Tibial nerve (tissue), 4 donors: ENCODE results near the gene SULF2. TPM values are rescaled to one million over a fixed set of nuclear protein-coding genes. Genes with fewer than 3 reads are reported as not detected.

Source experiments
- DNase-seq, 2 donors: peaks; one replicate each; pipeline ENCODE4 v3.0.0-alpha.2; 2019; ENCODE audit warnings: low spot score in 2 of 2
- H3K27ac ChIP-seq, 4 donors: fragments of 200-600 bp; sonication (generic) in 3 of 4; one replicate each; pipeline ENCODE4 v1.5.1; 2017 to 2019; ENCODE audit warnings: mild to moderate bottlenecking in 1 of 4
- H3K27me3 ChIP-seq, 2 donors: fragments of 200-600 bp; sonication (generic) in 1 of 2; one replicate each; pipeline versions ENCODE4 v1.5.1 to v1.6.0; 2017 to 2019
- H3K36me3 ChIP-seq, 3 donors: fragments of 200-600 bp; sonication (generic); one replicate each; pipeline ENCODE4 v1.5.1; 2018 to 2019
- H3K4me1 ChIP-seq, 4 donors: fragments of 200-600 bp; sonication (generic) in 3 of 4; one replicate each; pipeline ENCODE4 v1.5.1; 2017 to 2019
- H3K4me3 ChIP-seq, 4 donors: fragments of 200-600 bp; sonication (generic) in 3 of 4; one replicate each; pipeline ENCODE4 v1.5.1; 2017 to 2019; ENCODE audit warnings: mild to moderate bottlenecking in 1 of 4, moderate library complexity in 1 of 4
- H3K9me3 ChIP-seq, 4 donors: fragments of 200-600 bp; sonication (generic) in 3 of 4; one replicate each; pipeline ENCODE4 v1.5.1; 2017 to 2019
- CTCF ChIP-seq, 5 experiments: fragments of 200-600 bp in 3 of 5; fragments of 450-650 bp in 2 of 5; sonication (generic) in 3 of 5; IDR thresholded peaks; one replicate each; pipeline ENCODE4 v1.5.1; 2016 to 2019; ENCODE audit warnings: antibody characterized with exemption in 5 of 5, mild to moderate bottlenecking in 3 of 5, moderate library complexity in 2 of 5
- EP300 ChIP-seq, 2 donors: sonication (generic); formaldehyde crosslinking; IDR thresholded peaks; one replicate each; pipeline ENCODE4 v1.6.1; 2017; ENCODE audit warnings: antibody characterized with exemption in 2 of 2, mild to moderate bottlenecking in 1 of 2
- POLR2A ChIP-seq, 2 donors: fragments of 450-650 bp; IDR thresholded peaks; one replicate each; pipeline ENCODE4 v1.6.1; 2017; ENCODE audit warnings: antibody characterized with exemption in 2 of 2, mild to moderate bottlenecking in 2 of 2, moderate library complexity in 2 of 2
- WGBS, 2 donors: methylation state at CpG; one replicate each; pipeline ENCODE4 v1.1.5; 2018; 5-methylcytosine and 5-hydroxymethylcytosine counted together
- total RNA-seq, 4 donors: library from RNA; depleted of rRNA; stranded (reverse); fragments of >200 nt; gene quantifications; one replicate each; pipeline ENCODE4 v1.1.0, GENCODE V29; 2016

The SULF2 gene
- total RNA-seq, 4 donors from 2014 or later: 40.9 to 75.3 (median 59.8) TPM

- TF ChIP-seq CTCF (IDR thresholded peaks at IDR 0.05) (no peak), EP300 (IDR thresholded peaks at IDR 0.05) (no peak), POLR2A (IDR thresholded peaks at IDR 0.05) (no peak)
- H3K27me3 ChIP-seq: no peaks in the 10 kb centered on the region
- peaks cover 0 to 13% (median 2%) of the 10 kb centered on the region in 4 donors for H3K4me1 ChIP-seq
- H3K27ac ChIP-seq: no peak overlapping the region
- H3K4me3 ChIP-seq: no peak overlapping the region
- H3K36me3 ChIP-seq: peaks cover 0 to 4% (median 0%) of the 10 kb centered on the region in 3 donors
- 76 to 81% methylated on average over 14 of the region's 14 CpGs for WGBS, 2 donors
- no peak for DNase-seq
- no peaks in the 10 kb centered on the region for H3K9me3 ChIP-seq
Observed at GRCh38 chr20:47753576-47754387, 31.5 kb downstream of the SULF2 start.

- 86 to 97% methylated on average over 5 of the region's 5 CpGs for WGBS, 2 donors
- Histone ChIP-seq H3K36me3 (no peaks in the 10 kb centered on the region), H3K4me3 (no peak overlapping the region), H3K4me1 (peaks cover 0 to 22% (median 2%) of the 10 kb centered on the region in 4 donors), H3K27me3 (no peaks in the 10 kb centered on the region), H3K9me3 (no peaks in the 10 kb centered on the region), H3K27ac (no peak overlapping the region)
- TF ChIP-seq EP300 (IDR thresholded peaks at IDR 0.05) (no peak), POLR2A (IDR thresholded peaks at IDR 0.05) (no peak), CTCF (IDR thresholded peaks at IDR 0.05) (no peak)
- no peak for DNase-seq
Observed at GRCh38 chr20:47751449-47751848, 33.8 kb downstream of the SULF2 start.

GRCh38 chr20:47749339-47749738 is 35.9 kb downstream of the SULF2 start:
- peak overlapping the region in 1 of 4 donors; percentile 50 for H3K27ac ChIP-seq
- no peaks in the 10 kb centered on the region for H3K27me3 ChIP-seq
- peak in 1 of 2 donors; percentile 63 for DNase-seq
- TF ChIP-seq EP300 (IDR thresholded peaks at IDR 0.05) (peak in 1 of 2 donors; percentile 15), CTCF (IDR thresholded peaks at IDR 0.05) (no peak), POLR2A (IDR thresholded peaks at IDR 0.05) (no peak)
- peaks cover 0 to 22% (median 2%) of the 10 kb centered on the region in 4 donors for H3K4me1 ChIP-seq
- H3K36me3 ChIP-seq: no peaks in the 10 kb centered on the region
- WGBS, 2 donors: 52 to 69% methylated on average over 4 of the region's 4 CpGs
- no peaks in the 10 kb centered on the region for H3K9me3 ChIP-seq
- H3K4me3 ChIP-seq: no peak overlapping the region

- Histone ChIP-seq H3K9me3 (no peaks in the 10 kb centered on the region), H3K36me3 (no peaks in the 10 kb centered on the region), H3K4me3 (no peak overlapping the region), H3K27ac (peak overlapping the region in 1 of 4 donors; percentile 50), H3K27me3 (no peaks in the 10 kb centered on the region), H3K4me1 (peaks cover 0 to 22% (median 2%) of the 10 kb centered on the region in 4 donors)
- WGBS, 2 donors: 64 to 65% methylated on average over 5 of the region's 5 CpGs
- DNase-seq: no peak
- TF ChIP-seq CTCF (IDR thresholded peaks at IDR 0.05) (no peak), EP300 (IDR thresholded peaks at IDR 0.05) (no peak), POLR2A (IDR thresholded peaks at IDR 0.05) (no peak)
Observed at GRCh38 chr20:47748823-47749222, 36.5 kb downstream of the SULF2 start.

- Histone ChIP-seq H3K27ac (peak overlapping the region in 1 of 4 donors; percentile 50), H3K27me3 (no peaks in the 10 kb centered on the region), H3K36me3 (no peaks in the 10 kb centered on the region), H3K4me1 (peaks cover 0 to 22% (median 2%) of the 10 kb centered on the region in 4 donors), H3K9me3 (no peaks in the 10 kb centered on the region), H3K4me3 (no peak overlapping the region)
- DNase-seq: no peak
- 90 to 91% methylated on average over 6 of the region's 6 CpGs for WGBS, 2 donors
- TF ChIP-seq EP300 (IDR thresholded peaks at IDR 0.05) (no peak), POLR2A (IDR thresholded peaks at IDR 0.05) (no peak), CTCF (IDR thresholded peaks at IDR 0.05) (no peak)
Observed at GRCh38 chr20:47748069-47748468, 37.2 kb downstream of the SULF2 start.
